Muscle layer of duodenum (tissue), 2 donors: ENCODE data around the gene SCAP.

Experiments
- H3K27ac ChIP-seq: one replicate; pipeline ENCODE4 v1.7.0; 2013; ENCODE audit warnings: mild to moderate bottlenecking, low read length
- H3K27me3 ChIP-seq: one replicate; pipeline ENCODE4 v1.7.0; 2013; ENCODE audit warnings: low read depth, mild to moderate bottlenecking, control low read depth, low read length
- H3K36me3 ChIP-seq, 2 donors: one replicate each; pipeline ENCODE4 v1.7.0; 2013; ENCODE audit warnings: low read length in 2 of 2, control low read depth in 1 of 2, mild to moderate bottlenecking in 1 of 2; ENCODE audit not compliant: insufficient read depth in 2 of 2, control insufficient read depth in 1 of 2
- H3K4me1 ChIP-seq, 2 donors: one replicate each; pipeline ENCODE4 v1.7.0; 2013; ENCODE audit warnings: low read length in 2 of 2, mild to moderate bottlenecking in 2 of 2, control low read depth in 1 of 2, moderate library complexity in 1 of 2; ENCODE audit not compliant: insufficient read depth in 2 of 2, control insufficient read depth in 1 of 2
- H3K4me3 ChIP-seq, 2 donors: one replicate each; pipeline ENCODE4 v1.7.0; 2013; ENCODE audit warnings: low read length in 2 of 2, low read depth in 1 of 2, mild to moderate bottlenecking in 1 of 2
- H3K9me3 ChIP-seq, 2 donors: one replicate each; pipeline ENCODE4 v1.7.0; 2013; ENCODE audit warnings: low read length in 2 of 2, control low read depth in 1 of 2, mild to moderate bottlenecking in 1 of 2; ENCODE audit not compliant: control insufficient read depth in 1 of 2
- donor health status: healthy.

SCAP gene

GRCh38 chr3:47412453-47412756 lies 63.3 kb downstream of the SCAP start:
- Histone ChIP-seq H3K4me3 (no peak overlapping the region), H3K27me3 (no peaks in the 10 kb centered on the region), H3K9me3 (no peaks in the 10 kb centered on the region), H3K36me3 (peaks cover 53 to 90% of the 10 kb centered on the region in 2 donors), H3K4me1 (no peaks in the 10 kb centered on the region), H3K27ac (no peak overlapping the region)

- Histone ChIP-seq H3K4me1 (no peaks in the 10 kb centered on the region), H3K27ac (no peak overlapping the region)
Observed at GRCh38 chr3:47411696-47412452, 63.9 kb downstream of the SCAP start.

GRCh38 chr3:47410801-47411646 lies 64.7 kb downstream of the SCAP start:
- Histone ChIP-seq H3K36me3 (peaks cover 62 to 94% of the 10 kb centered on the region in 2 donors), H3K4me3 (no peak overlapping the region), H3K27me3 (no peaks in the 10 kb centered on the region), H3K9me3 (no peaks in the 10 kb centered on the region), H3K27ac (no peak overlapping the region), H3K4me1 (no peaks in the 10 kb centered on the region)

More at GRCh38 chr3:47411696-47412452, 63.9 kb downstream of the SCAP start:
- Histone ChIP-seq H3K36me3 (peaks cover 58 to 90% of the 10 kb centered on the region in 2 donors), H3K9me3 (no peaks in the 10 kb centered on the region), H3K27me3 (no peaks in the 10 kb centered on the region), H3K4me3 (no peak overlapping the region)

GRCh38 chr3:47410417-47410720 lies 65.4 kb downstream of the SCAP start:
- Histone ChIP-seq H3K36me3 (peaks cover 55 to 91% of the 10 kb centered on the region in 2 donors), H3K9me3 (no peaks in the 10 kb centered on the region), H3K27me3 (no peaks in the 10 kb centered on the region), H3K4me3 (no peak overlapping the region), H3K4me1 (peaks cover 0 to 6% of the 10 kb centered on the region in 2 donors), H3K27ac (no peak overlapping the region)

- H3K36me3 ChIP-seq, result peaks cover 50 to 86% of the 10 kb centered on the region in 2 donors
- no peaks in the 10 kb centered on the region for H3K9me3 ChIP-seq
- peaks cover 0 to 12% of the 10 kb centered on the region in 2 donors for H3K4me1 ChIP-seq
- H3K27me3 ChIP-seq, result no peaks in the 10 kb centered on the region
- no peak overlapping the region for H3K4me3 ChIP-seq
- H3K27ac ChIP-seq, result no peak overlapping the region
Observed at GRCh38 chr3:47409688-47410416, 65.9 kb downstream of the SCAP start.

GRCh38 chr3:47409284-47409683 lies 66.5 kb downstream of the SCAP start:
- H3K4me1 ChIP-seq, result peaks cover 0 to 17% of the 10 kb centered on the region in 2 donors
- H3K9me3 ChIP-seq, result no peaks in the 10 kb centered on the region
- no peak overlapping the region for H3K27ac ChIP-seq
- H3K27me3 ChIP-seq, result no peaks in the 10 kb centered on the region
- peaks cover 47 to 81% of the 10 kb centered on the region in 2 donors for H3K36me3 ChIP-seq
- no peak overlapping the region for H3K4me3 ChIP-seq

- H3K4me3 ChIP-seq, result no peak overlapping the region
- H3K27me3 ChIP-seq, result no peaks in the 10 kb centered on the region
- H3K27ac ChIP-seq, result no peak overlapping the region
- H3K9me3 ChIP-seq, result no peaks in the 10 kb centered on the region
- peaks cover 0 to 20% of the 10 kb centered on the region in 2 donors for H3K4me1 ChIP-seq
- peaks cover 43 to 76% of the 10 kb centered on the region in 2 donors for H3K36me3 ChIP-seq
Observed at GRCh38 chr3:47408839-47409229, 66.9 kb downstream of the SCAP start.

- H3K9me3 ChIP-seq, result no peaks in the 10 kb centered on the region
- H3K27me3 ChIP-seq, result no peaks in the 10 kb centered on the region
- no peak overlapping the region for H3K27ac ChIP-seq
- no peak overlapping the region for H3K4me3 ChIP-seq
- peaks cover 0 to 20% of the 10 kb centered on the region in 2 donors for H3K4me1 ChIP-seq
- H3K36me3 ChIP-seq, result peaks cover 36 to 69% of the 10 kb centered on the region in 2 donors
Observed at GRCh38 chr3:47407896-47408838, 67.6 kb downstream of the SCAP start.

- H3K4me3 ChIP-seq, result no peak overlapping the region
- H3K27me3 ChIP-seq, result no peaks in the 10 kb centered on the region
- peaks cover 29 to 60% of the 10 kb centered on the region in 2 donors for H3K36me3 ChIP-seq
- no peaks in the 10 kb centered on the region for H3K9me3 ChIP-seq
- peaks cover 0 to 20% of the 10 kb centered on the region in 2 donors for H3K4me1 ChIP-seq
- no peak overlapping the region for H3K27ac ChIP-seq
Observed at GRCh38 chr3:47407237-47407636, 68.5 kb downstream of the SCAP start.

- no peak overlapping the region for H3K27ac ChIP-seq
- H3K36me3 ChIP-seq, result peaks cover 25 to 55% of the 10 kb centered on the region in 2 donors
- peaks cover 0 to 20% of the 10 kb centered on the region in 2 donors for H3K4me1 ChIP-seq
- H3K9me3 ChIP-seq, result no peaks in the 10 kb centered on the region
- no peaks in the 10 kb centered on the region for H3K27me3 ChIP-seq
- H3K4me3 ChIP-seq, result no peak overlapping the region
Observed at GRCh38 chr3:47406762-47407149, 69.0 kb downstream of the SCAP start.
